ENCODE measurements around the gene CTSD. TPM values are rescaled to one million over a fixed set of nuclear protein-coding genes. Genes with fewer than 3 reads are reported as not detected.

Gene CTSD
- total RNA-seq, 1 donor from 2014 or later = 425 TPM

DNA sequence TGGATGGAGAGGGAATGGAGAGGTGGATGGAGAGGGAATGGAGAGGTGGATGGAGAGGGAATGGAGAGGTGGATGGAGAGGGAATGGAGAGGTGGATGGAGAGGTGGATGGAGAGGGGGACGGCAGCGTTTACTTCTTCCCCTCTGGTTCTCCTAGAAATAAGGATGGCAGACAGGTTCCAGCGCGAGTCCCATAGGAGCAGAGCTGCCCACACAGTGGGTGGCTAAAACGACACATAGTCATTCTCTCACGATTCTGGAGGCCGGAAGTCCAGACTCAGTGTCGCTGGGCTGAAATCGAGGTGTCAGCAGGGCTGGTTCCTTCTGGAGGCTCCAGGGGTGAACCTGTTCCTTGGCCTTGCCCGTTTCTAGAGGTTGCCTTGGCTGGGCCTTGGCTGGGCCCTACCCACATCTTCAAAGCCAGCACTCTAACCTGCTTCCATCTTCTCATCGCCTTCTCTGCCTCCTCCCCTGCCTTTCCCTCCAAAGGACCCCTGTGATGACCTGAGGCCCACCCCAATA is 12.7 kb upstream of the CTSD start:
- Histone ChIP-seq H3K36me3 (ENCODE audit: control insufficient read depth, insufficient read depth, low read length) (no peaks in the 10 kb centered on the region), H3K27me3 (ENCODE audit: control insufficient read depth, insufficient read depth, low read length) (no peaks in the 10 kb centered on the region), H3K4me3 (ENCODE audit: low read depth, low read length) (no peak overlapping the region)
- DNase-seq (ENCODE audit: low read depth) = no peak
- TF ChIP-seq, protein P1, sequence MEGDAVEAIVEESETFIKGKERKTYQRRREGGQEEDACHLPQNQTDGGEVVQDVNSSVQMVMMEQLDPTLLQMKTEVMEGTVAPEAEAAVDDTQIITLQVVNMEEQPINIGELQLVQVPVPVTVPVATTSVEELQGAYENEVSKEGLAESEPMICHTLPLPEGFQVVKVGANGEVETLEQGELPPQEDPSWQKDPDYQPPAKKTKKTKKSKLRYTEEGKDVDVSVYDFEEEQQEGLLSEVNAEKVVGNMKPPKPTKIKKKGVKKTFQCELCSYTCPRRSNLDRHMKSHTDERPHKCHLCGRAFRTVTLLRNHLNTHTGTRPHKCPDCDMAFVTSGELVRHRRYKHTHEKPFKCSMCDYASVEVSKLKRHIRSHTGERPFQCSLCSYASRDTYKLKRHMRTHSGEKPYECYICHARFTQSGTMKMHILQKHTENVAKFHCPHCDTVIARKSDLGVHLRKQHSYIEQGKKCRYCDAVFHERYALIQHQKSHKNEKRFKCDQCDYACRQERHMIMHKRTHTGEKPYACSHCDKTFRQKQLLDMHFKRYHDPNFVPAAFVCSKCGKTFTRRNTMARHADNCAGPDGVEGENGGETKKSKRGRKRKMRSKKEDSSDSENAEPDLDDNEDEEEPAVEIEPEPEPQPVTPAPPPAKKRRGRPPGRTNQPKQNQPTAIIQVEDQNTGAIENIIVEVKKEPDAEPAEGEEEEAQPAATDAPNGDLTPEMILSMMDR (IDR thresholded peaks at IDR 0.05; ENCODE audit: insufficient read depth, low read length, poor library complexity, severe bottlenecking) = no peak

DNA sequence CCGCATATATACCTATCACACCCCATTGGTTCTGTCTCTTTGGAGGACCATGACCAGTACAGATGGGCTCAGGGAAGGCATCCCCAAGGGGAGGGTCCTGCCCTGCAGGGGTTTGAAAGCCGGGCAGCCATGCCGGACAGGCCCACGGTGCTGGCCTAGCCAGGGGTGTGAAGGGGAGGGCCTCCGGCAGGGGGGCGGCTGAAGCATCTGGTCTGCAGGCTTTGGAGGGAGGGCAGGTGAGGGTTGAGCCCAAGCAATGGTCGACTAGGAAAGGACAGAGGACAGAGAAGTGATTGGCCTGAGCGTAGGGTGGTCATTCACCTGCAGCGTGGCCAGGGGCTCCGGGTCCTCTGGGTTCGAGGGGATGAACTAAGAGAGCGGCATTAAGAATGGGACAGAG is 11.2 kb upstream of the CTSD start:
- Histone ChIP-seq H3K27me3 (ENCODE audit: control insufficient read depth, insufficient read depth, low read length) (no peaks in the 10 kb centered on the region), H3K36me3 (ENCODE audit: control insufficient read depth, insufficient read depth, low read length) (no peaks in the 10 kb centered on the region), H3K4me3 (ENCODE audit: low read depth, low read length) (no peak overlapping the region)
- DNase-seq (ENCODE audit: low read depth) = no peak
- TF ChIP-seq, protein P1 (IDR thresholded peaks at IDR 0.05; ENCODE audit: insufficient read depth, low read length, poor library complexity, severe bottlenecking) = no peak

DNA sequence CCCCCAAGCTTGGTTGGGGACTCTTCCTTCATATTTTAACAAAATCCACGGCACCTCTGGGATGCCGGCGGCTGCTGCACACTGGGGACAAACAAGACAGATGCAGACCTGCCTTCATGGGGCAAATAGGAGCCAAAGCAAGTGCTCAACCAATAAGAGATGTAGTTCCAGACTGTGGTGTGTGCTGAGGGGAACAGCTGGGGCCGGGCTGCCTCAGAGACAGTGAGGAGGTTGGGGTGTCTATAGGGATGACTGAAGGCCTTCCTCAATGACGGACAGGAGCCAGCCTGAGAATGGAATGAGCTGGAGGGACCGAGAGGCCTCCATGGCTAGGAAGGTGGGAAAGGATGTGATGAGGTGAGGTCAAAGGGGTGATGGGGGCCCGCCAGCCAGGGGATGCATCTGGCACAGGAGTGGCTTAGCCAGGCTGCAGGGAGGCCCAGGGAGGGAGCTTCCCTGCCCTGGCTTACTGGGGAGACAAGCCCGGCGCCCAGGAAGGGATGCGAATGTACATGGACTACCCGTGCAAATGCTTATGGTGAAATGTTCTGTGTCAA is 10.3 kb upstream of the CTSD start:
- H3K27me3 ChIP-seq (ENCODE audit: control insufficient read depth, insufficient read depth, low read length) = no peaks in the 10 kb centered on the region
- DNase-seq (ENCODE audit: low read depth) = no peak
- H3K36me3 ChIP-seq (ENCODE audit: control insufficient read depth, insufficient read depth, low read length) = no peaks in the 10 kb centered on the region
- H3K4me3 ChIP-seq (ENCODE audit: low read depth, low read length) = no peak overlapping the region
- TF ChIP-seq, protein P1 (IDR thresholded peaks at IDR 0.05; ENCODE audit: insufficient read depth, low read length, poor library complexity, severe bottlenecking) = no peak

DNA sequence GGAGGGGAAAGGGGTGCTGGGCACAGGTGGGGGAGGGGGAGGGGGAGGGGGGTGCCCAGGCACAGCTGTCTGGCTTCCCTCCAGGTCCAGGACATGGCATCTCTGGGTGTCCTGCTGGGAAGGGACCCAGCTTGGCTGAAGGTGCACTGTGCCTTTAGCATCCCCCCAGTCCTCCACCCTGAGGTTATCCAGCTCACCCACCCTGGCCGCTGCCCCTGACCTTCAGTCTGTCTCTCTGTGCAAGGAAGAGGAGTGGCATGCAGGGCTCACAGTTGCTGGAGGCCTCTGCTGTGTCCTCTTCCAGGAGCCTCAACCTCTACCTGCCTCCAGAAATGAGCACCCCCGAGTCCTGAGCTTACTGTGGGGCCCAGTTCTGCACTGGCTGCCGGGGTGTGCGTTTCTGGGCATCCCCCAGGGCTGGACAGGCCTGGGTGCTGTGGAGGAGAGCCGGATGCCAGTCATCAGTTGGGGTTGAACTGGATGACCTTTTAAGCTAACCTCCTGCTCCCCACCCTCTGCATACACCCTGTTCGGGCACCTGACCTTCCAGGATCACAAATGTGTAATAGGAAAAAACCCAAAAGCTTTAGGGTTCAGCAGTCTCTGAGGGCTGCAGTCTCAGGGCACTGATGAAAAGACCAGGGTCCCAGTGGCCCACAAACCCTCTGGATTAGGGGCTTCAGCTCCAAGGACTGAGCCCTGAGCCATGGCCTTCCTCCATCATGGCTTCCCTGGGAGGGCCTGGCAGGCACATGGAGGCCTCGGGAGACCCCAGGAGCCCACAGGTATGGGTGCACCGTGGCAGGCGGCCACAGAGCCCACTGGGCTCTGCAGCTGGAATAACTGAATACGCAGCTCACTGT is 9.6 kb upstream of the CTSD start:
- TF ChIP-seq, protein P1 (IDR thresholded peaks at IDR 0.05; ENCODE audit: insufficient read depth, low read length, poor library complexity, severe bottlenecking) = no peak
- H3K4me3 ChIP-seq (ENCODE audit: low read depth, low read length) = no peak overlapping the region

DNA sequence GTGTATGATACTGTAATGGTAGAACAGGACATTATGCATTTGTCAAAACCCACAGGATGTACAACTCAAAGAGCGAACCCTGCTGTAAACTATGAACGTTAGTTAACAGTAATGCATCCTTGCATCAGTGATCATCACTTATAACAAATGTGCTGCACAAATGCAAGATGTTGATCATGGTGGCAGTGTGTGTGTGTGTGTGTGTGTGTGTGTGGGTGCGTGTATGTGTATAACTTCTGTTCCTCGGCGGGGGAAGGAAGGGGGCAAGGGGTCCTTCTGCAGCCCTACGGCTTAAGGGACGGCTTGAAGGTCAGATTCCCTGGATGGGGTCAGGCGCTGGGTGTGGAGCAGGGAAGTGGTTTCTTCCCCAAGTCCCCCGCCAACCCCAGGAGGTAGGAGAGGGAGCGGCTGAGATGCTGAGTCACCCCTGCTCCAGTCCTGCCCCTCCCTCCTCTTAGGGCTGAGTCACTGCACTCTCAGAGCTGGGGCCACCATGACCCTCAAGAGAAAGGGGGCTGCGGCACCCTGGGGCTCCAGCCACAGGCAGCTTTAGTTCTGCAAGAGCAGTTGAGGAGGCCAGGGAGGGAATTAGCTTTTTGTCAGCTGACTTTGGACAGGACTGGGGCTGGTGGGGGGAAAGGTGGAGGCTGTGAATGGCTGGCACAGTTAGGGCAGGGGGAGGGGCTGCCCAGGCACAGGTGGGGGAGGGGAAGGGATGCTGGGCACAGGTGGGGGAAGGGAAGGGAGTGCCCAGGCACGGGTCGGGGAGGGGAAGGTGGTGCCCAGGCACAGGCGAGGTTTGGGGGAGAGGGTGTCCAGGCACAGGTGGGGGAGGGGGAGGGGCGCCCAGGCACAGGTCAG is 8.8 kb upstream of the CTSD start:
- peak; percentile 91 for DNase-seq (ENCODE audit: low read depth)
- H3K36me3 ChIP-seq (ENCODE audit: control insufficient read depth, insufficient read depth, low read length) = no peaks in the 10 kb centered on the region
- TF ChIP-seq, protein P1 (IDR thresholded peaks at IDR 0.05; ENCODE audit: insufficient read depth, low read length, poor library complexity, severe bottlenecking) = no peak
- H3K4me3 ChIP-seq (ENCODE audit: low read depth, low read length) = no peak overlapping the region
- H3K27me3 ChIP-seq (ENCODE audit: control insufficient read depth, insufficient read depth, low read length) = no peaks in the 10 kb centered on the region

More for the DNA sequence above, 9.6 kb upstream of the CTSD start:
- no peaks in the 10 kb centered on the region for H3K27me3 ChIP-seq (ENCODE audit: control insufficient read depth, insufficient read depth, low read length)
- H3K36me3 ChIP-seq (ENCODE audit: control insufficient read depth, insufficient read depth, low read length) = no peaks in the 10 kb centered on the region
- DNase-seq (ENCODE audit: low read depth) = no peak
